ENCODE measurements around the gene TMCC2.
"Not testable (repeated sequence)": the region's sequence is repeated elsewhere in the genome, so short reads cannot be mapped to it uniquely, and the experiment has no call there.

The TMCC2 gene

GRCh38 chr1:205284420-205285144, 56.8 kb downstream of the TMCC2 start:
- peak; percentile 58 for DNase-seq

DNA sequence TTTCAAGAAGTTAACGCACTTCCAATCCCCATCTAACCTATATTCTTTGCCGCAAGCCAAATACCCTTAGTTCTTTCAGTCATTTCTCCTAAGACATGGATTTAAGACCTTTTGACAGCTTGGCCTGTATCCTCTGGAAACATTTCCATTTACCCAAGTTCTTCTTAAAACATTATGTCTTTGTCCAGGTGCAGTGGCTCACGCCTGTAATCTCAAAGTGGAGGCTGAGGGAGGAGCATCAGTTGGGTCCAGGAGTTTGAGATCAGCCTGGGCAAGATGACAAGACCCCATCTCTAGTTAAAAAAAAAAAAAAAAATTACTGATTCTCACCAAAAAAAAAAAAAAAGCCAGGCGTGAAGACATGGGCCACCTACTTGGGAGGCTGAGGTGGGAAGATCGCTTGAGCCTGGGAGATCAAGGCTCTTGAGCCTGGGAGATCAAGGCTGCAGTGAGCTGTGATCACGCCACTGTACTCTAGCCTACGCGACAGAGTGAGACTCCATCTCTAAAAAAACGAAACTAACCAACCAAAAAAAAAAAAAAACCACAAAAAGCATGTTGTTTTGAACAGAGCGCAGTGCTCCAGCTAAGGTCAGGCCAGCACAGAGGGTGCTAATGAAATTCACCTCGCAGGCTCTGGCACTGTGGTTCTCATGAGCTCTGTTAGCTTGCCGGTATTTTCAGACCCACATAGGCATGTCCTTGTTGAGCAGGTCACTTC, 57.8 kb downstream of the TMCC2 start:
- DNase-seq = peak; percentile 19

GRCh38 chr1:205286335-205286950, 58.7 kb downstream of the TMCC2 start:
- DNase-seq = no peak

- DNase-seq = no peak
Measured at GRCh38 chr1:205287076-205287475, 59.3 kb downstream of the TMCC2 start.

GRCh38 chr1:205287767-205288559, 60.2 kb downstream of the TMCC2 start:
- DNase-seq = peak; percentile 50

DNA sequence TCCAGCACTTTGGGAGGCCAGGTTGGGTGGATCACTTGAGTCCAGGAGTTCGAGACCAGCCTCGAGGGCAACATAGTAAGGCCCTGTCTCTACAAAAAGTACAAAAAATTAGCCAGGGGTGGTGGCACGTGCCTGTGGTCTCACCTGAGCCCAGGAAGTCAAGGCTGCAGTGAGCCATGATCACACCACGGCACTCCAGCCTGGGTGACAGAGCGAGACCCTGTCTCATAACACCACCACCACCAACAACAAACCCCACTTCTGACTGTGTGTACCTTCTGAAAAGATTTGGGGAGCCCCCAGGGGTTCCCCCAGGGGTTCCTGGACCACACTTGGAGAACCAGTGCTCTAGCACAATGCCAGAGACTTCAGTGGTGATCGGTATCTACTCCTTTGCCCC, 63.9 kb downstream of the TMCC2 start:
- DNase-seq = no peak

- no peak for DNase-seq
Measured at GRCh38 chr1:205293350-205294074, 65.8 kb downstream of the TMCC2 start.

GRCh38 chr1:205294175-205294917, 66.6 kb downstream of the TMCC2 start:
- no peak for DNase-seq

- DNase-seq = no peak
Measured at GRCh38 chr1:205294934-205295333, 67.2 kb downstream of the TMCC2 start.

GRCh38 chr1:205296154-205296553, 68.4 kb downstream of the TMCC2 start:
- DNase-seq = no peak

- DNase-seq = not testable (repeated sequence)
Measured at GRCh38 chr1:205297546-205298177, 69.9 kb downstream of the TMCC2 start.

- DNase-seq = no peak
Measured at GRCh38 chr1:205298191-205298994, 70.6 kb downstream of the TMCC2 start.

DNA sequence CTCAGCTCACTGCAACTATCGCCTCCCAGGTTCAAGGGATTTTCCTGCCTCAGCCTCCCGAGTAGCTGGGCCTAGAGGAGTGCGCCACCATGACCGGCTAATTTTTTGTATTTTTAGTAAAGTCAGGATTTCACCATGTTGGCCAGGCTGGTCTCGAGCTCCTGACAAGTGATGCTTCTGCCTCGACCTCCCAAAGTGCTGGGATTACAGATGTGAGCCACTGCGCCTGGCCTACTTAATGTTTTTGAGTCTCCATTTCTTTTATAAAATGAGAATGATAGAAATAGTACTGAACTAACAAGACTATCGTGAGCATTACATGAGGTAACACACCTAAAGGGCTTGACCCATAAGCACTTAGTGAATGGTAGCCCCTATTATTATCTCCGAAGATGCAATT, 72.4 kb downstream of the TMCC2 start:
- no peak for DNase-seq

DNA sequence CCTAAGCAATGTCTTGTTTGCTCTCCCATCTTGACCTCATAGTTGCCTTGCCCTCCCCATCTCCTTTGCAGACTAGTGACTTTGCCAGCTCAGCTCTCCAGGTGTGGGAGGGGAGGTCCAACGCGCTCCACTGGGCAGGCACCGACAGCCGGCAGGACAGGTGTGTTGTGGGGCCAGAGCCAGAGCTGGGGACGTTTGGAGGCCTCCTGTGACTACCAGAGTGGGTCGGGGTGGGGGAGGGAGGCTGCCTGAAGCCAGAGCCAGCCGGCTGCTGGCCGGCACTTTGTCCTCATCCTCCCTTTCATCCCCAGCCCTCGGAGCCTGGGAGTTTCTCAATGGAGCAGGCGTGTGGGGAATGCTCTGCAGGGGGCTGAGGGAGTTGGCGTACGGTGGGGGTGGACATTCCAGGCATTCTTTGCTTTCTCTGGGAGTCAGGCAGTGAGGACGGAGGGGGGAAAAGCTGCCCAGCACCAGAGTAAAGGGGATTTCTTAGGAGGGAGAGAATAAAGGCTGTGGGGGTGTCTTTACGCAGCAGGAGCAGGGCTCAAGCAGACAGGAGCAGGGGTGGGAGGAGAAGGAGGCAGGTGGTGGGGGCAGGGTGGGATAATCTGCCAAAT, 73.6 kb downstream of the TMCC2 start:
- no peak for DNase-seq

DNA sequence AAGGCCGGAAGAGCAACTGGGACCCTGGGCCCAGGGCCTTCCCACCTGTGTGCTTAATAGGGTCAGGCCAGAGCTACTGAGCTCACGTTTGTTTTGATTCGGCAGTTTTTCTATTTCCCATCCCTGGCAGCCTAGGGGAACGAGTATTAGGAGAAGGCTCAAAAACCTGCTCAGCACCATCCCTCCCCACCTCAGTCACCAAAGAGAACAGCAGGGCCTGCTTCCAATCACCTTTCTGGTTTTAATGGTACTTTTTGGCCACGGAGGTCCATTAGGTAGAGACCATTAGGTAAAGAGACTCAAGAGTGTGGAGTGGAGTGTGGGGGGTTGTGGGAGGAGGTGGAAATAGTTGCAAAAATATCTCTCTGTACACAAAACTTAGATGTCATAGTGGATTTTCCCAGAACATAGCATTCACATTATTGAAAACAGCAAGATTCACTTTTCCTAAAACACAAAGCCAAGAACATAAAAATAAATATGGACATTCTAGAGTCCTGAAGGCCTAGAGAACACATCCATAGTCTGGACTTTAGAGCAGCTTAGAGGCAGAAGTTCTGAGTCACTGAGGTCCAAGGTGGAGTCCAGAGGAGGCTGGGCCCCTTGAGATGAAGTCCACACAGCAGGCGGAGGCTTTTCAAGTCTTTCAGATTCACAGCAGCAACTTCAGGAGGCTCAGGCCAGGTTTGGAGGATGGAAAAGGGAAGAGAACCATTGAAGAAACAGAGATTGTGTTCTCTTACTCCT, 74.3 kb downstream of the TMCC2 start:
- no peak for DNase-seq

- DNase-seq = no peak
Measured at GRCh38 chr1:205303247-205303888, 75.6 kb downstream of the TMCC2 start.

- DNase-seq = no peak
Measured at GRCh38 chr1:205304046-205304694, 76.4 kb downstream of the TMCC2 start.

DNA sequence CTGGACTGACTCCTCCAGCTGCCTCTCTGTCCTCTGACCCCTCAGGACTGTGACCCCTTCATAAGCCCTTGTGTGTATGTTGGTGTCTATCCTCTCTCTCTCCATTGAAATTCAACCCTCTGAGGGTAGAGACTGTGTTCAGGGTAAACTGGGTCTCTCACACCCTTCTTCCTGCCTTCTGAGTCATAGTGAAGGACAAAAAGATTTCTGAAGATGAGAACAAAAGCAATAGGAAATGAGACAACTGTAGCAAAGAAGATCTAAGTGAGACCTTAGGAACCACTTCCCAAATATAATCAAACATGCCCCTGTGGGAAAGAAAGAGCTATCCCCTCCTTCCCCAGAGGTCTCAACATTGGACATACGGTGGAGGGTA, 76.9 kb downstream of the TMCC2 start:
- no peak for DNase-seq

All from stimulated activated CD4-positive, alpha-beta T cell treated with anti-CD3 and anti-CD28 coated beads, Interleukin-12 subunit alpha, Interleukin-12 subunit beta, amount 100 ng/mL, for 4 hours (primary cell).